ENCODE measurements around the gene RAPGEF3.

Gene RAPGEF3

DNA sequence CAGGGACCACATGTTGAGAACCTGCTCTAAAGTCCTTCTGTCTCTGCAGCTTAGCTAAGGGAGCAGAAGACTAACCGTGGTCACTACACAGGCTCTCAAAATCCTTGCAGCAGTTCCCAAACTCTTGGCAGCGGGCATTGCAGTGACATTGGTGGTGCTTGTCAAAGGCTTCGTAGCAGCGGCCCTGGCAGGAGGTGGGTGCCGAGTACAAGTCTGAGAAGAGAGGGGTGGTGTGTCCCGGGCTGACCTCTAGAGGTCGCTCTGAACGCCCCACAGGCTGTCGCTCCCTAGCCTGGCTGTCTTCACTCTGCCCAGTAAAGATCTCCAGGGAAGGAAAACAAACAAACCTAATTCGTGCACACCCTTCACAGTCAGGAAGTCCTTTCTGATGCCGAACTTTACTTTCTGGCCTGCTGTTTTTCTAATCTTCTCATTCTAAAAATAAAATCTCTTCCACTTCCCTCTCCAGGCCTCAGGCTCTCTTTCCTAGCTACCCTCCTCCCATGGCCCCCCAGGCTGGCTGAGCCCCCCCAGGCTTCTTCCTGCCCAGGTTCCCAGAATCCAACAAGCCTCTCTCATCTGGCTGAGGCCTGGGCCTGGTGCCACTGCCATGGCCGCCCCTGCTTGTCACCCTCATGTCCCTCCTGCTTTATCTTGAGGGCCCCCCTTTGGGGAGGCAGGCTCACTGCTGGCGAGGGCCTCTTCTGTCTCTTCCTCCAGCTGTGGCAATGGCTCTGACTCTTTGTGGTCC is 41.1 kb downstream of the RAPGEF3 start:
- peak; percentile 29 for DNase-seq

DNA sequence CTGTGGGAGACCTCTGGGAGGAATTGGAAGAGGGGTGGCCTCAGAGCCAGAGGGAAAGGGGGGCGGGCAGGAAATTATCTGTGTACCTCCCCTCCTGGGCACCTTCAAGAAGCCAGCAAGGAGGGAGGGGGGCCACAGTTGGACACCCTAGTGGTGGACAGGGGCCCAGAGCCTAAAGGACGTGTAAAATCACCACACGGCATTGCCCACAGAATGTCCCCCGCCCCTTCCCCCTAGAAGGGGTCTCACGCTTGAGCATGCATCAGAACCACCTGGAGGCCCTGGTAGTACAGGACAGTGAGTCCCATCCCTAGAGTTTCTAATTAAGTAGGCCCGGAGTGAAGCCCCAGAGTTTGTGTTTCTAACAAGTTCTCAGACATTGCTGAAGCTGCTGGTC is 41.6 kb downstream of the RAPGEF3 start:
- DNase-seq, result no peak

DNA sequence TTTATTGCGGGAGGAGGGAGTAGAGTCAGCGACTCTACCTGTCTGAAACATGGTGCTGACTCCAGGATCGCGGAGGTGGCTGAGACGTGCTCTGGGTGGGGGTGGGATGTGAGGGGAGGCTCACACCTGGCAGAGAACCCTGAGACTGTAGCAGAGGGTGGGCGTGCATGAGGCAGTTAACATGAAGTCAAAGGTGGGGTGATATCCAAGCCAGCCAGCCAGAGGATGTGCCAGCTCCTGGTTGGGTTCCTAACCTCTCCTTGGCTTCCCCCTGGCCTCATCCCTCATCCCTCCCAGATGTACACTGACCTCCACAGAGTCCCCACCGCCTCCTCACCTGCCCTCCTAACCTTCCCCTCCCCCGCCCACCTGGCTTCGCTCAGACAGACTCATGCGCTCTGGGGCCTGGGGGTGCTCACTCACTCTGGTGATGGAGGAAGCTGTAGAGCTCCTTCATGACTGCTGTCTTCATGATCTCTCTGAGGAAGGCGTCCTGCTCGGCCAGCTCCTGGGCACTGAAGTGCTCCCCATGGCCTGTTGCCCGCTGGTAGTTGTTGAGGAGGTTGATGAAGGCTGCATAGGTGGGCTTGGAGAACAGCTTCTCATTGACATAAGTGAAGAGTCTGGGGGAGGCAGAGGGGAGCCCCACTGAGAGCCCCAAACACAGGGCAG is 42.7 kb downstream of the RAPGEF3 start:
- DNase-seq, result no peak

DNA sequence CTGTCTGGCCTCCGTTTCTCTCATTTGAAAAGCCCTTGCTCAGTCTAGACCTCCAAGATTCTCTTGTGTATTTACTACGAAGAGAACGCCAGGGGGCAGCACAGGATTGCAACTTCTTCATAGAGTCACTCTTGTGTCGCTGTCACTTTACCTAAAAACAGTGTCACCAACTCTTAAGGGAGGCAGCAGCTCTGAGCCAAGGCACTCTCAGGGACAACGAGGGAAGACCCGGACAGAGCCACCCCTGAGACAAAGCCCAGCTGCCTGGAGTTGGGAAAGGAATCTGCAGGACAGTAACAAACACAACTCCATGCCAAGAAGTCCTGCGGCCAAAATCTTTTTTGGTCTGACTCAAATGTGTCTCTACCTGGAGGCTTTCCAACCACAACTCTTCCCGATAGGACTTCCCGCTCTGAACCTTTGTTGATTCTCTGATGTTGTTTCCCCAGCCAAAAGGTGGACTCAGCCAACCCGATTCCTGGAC is 43.2 kb downstream of the RAPGEF3 start:
- DNase-seq, result peak; percentile 73

DNA sequence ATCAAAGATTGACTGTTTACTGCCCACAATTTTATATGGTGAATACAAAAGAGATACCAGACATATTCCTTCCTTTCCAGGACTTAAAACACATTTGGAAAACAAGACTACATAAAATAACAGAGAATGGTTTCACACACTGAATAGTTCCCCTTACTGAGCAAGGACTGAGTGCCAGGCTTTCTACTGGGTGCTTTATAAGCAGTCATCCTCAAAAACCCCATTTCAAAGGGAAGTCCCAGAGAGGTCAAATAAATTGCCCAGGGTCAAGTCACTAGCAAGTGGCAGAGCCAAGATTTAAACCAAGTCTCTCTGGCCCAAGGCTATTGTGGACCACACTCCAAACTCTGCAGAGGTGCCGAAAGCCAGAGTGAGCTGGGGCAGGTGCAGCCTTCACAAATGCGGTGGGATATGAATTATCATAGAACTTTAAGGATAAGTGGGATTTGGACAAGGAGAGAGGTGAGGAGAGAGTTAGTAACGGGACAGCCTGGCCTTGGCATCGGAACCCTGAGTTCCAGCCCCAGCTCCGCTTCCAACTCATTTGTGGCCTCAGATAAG is 43.8 kb downstream of the RAPGEF3 start:
- DNase-seq, result no peak

DNA sequence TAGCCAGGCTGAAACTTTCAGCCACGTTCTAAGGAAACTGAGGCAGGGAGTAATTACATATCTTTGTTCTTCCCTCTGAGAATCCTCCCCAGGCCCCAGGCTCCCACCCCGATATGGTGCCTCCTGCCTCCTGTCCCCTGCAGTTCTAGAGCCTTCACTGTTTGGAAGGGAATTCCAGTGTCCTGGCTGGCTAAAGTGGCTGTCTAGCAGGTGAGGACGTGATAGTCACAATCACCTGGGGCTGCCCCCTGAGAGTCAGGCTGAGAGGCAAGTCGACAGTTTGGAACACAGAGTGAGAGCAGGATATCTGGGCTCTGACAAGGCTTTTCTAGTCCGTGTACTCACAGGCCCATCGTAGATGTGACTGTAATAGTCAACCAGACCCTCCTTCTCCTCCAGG is 46.5 kb downstream of the RAPGEF3 start:
- DNase-seq, result no peak

DNA sequence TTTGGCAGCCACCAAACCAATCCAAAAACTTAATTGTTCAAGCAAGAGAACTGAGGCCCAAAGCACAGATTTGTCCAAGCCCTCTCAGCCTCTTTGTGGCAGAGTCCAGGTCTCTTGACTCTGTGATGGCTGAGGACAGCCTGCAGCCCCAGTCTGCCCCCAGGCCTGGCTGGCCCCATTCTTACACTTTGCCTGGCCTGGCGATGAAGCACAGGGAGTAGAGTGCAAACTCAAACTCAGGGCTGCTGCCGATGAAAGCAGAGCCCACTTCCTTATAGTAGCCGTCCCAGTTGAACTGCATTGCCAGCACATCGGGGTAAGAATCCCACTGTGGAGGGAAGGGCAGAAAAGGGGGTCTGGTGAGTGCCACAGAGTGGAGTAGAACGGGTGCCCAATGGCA is 47.2 kb downstream of the RAPGEF3 start:
- no peak for DNase-seq

DNA sequence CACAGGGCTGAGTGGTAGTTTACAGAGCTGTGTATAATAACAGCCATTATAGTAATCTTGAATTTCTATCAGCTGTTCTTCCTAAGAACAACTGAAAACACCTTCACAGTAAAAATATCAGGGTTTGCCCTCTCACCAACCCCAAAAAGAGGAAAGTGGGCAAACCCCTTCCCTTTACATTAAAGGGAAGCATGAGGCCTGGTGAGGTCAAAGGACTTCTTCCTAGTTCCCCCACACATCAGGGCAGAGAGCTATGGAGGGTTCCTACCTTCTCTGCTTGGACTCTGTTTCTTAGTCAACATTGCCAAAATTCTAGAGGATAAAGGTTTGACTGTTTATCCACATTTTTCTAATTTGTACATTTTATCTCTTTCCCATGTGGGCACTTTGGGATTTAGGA is 48.4 kb downstream of the RAPGEF3 start:
- no peak for DNase-seq

DNA sequence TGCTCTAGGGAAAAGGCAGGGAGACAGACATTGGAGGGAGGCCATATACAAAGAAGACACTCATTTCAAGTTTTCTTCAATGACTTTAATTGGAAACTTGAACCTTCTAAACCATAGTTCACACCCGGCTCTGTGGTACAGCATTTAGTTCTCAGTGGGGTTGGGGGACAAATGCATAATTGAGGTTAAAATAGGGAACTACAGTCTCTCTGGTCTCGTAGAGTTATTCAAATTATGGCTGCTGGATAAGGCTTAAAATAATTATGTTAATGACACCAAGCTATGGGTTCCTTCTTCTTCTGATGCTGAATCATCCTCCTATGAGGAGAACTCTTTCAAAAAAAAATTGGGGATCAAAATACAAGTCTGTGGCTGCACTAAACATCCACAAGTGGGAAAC is 49.0 kb downstream of the RAPGEF3 start:
- DNase-seq, result no peak

DNA sequence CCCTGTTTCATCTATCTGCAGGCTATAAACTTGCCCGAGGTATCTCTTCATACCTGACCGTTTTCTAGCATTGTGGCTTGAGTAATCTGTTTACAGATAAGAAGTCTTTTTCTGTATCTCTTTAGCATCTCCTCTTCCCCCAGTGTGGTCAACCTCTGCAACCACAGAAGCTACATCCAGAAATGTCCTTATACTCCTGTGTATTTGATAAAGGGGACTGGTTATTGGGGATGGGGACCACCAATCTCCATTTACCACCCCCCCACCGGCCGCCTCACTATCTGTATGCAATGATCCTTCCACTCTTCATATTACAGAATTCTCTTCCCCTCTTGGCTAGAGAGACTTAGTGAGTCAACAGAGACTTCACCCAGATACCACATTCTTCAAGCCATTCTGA is 49.4 kb downstream of the RAPGEF3 start:
- no peak for DNase-seq

DNA sequence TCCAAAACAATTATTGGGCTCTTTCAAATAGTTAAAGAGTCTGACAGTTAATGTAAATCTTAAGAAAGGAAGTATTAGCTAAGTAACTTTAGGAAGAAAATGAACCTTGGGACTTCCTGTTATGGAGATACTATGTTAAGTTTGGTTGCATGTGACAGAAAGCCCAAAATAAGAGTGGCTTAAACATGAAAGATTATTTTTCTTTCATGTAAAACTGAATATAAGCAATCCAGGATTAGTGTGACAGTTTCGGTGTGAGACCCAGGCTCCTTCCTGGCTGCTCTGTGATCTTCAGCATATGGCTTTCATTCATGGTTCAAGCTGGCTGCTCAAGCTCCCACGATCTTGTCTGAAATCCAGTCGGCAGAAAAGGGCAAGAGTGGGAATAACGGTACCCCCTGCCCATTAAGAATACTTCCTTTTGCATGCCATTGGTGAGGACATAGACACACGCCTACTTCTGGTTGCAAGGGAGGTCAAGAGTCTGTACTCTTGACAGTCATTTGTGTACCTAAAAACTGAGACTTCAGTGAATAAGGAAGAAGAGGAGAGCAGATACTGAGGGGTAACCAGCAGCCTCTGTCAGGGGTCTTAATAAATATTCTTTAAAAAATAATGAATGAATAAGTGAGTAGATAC is 50.7 kb downstream of the RAPGEF3 start:
- DNase-seq, result no peak

DNA sequence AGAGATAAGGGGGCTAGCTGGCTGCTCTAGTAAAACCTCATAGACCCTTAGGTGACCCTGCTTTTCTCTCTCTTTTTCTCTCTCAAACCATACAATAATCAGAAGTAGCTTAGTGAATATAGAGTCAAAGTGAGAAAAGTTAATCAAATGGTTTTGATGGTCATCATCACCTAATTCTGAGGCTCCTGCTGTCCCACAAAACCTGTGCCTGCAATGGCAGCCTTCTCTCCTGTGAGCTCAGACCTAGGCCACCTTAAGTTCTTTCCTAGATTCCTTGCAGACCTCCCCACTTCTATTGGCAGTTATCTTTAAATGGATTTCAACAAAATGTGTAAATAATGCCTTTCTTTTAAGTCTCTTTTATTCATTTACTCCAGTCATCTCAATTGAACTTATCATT is 51.3 kb downstream of the RAPGEF3 start:
- DNase-seq, result no peak

DNA sequence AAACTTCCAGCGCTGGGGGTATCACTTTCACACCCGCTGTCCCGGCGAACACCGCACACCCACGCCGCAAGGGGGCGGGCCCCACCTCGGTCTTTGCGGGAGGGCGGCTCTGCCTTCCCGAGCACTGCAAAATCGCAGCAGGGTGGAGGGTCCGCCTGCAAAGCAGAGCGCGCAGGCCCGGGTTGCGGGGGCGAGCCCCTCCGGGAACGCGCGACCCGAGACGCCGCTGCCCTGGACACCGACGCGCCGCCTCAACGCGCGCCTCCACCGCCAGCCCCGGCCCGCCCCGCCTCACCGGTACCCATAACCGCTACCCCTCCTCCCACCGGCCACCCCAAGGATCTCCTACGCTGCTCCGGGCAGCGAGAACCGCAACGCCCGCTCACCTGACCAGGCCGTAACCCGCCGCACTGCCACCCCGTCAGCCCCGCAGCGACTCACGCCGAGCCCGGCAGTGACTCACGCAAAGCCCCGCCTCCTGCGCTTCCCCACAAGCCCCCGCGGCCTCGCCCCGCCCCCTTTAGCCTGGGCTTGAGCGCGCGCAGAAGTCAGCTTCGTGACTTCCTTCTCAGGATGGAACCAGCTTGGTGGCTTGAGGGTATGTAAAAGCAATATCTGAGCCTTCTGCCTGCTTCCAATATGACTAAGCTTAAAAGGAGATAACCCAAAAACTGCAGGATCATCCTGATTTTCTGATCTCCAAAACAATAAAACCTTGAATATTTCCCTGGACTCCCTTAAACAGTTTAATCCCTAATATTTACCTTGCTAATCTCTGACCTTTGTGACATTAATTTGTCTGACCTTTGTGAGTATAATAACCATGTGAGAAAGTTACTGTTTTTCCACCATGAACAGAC is 52.9 kb downstream of the RAPGEF3 start, which contains the start of gene RPAP3:
TSS of gene RPAP3 (minus strand) at position 465 of the 860 bp plus-strand sequence. CDS start 3,190 bp downstream, outside the sequence.
- peak; percentile 97 for DNase-seq

DNA sequence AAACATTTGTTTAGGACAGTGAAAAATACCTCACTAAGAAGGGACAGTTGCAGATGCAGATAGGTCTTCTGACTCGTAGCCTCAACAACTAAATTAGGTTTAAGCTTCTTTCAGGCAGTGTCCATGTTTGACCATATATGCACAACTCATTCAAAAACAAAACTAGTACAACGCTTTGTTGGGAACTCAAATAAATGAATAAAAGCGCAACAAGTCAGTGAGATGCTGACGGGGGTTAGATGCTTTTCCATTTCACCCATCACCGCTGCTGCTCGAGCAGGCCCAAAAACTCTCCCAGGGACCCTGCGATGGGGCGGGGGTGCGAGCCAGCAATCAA is 53.5 kb downstream of the RAPGEF3 start:
- DNase-seq, result no peak

DNA sequence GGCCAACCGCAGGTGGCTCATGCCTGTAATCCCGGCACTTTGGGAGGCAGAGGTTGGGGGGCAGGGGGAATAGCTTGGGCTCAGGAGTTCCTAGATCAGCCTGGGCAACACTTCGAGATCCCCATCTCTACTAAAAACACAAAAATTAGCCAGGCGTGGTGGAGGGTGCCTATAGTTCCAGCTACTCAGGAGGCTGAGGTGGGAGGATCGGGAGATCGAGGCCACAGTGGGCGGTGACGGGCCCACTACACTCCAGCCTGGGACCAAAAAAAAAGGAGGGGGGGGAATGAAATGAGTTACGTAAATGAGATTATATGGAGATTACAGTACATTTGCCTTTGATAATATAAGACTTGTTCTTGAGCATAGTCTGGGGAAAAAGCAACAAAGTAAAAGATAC is 54.0 kb downstream of the RAPGEF3 start:
- no peak for DNase-seq

DNA sequence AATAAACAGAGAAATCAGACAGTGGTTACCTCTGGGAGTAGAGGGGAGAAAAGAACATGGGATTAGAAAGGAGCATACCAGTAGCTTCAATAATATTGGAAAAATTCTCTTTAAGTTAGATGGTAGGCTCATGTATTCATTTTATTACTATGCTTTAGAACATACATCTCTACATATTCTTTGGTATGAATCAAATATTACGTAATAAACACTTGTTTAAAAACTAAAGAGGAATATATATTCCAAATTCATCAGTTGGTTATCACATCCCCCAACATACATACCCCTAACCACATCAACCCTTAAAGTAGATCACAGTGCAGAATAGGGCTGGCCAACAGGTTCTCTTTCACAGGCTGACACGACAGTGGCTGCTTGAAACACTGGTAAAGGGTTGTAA is 58.4 kb downstream of the RAPGEF3 start:
- DNase-seq, result no peak

DNA sequence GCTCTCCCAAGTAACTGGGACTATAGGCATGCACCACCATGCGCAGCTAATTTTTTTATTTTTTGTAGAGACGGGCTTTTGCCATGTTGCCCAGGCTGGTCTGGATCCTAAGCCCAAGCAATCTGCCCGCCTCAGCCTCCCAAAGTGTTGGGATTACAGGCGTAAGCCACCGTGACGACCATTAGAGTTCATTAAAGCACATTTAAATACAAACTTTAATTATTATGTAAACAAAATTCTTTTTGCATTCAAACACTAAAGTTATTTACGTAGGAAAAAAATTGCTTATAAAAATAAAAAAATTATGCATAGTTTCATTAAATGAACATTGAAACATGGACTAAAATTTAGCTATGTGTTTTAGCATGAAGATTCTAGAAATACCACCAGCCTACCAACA is 60.0 kb downstream of the RAPGEF3 start:
- DNase-seq, result no peak

DNA sequence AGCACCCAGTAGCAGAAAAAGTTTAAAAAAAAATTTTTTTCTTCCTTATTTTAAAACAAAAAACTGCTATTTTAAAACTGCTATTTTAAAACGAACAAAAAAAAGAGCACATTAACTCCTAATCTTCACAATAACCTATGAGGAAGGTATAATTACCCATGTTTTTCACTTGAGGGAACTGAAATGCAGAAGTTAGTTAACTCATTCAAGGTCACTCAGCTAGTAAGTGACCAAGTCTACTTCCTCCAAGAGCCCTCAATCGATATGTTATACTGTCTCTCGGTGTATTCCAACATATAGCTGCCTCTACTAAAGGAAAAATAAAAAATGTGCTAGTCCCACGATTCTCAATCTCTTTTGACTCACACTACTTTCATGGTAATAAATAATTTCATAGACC is 60.6 kb downstream of the RAPGEF3 start:
- no peak for DNase-seq

DNA sequence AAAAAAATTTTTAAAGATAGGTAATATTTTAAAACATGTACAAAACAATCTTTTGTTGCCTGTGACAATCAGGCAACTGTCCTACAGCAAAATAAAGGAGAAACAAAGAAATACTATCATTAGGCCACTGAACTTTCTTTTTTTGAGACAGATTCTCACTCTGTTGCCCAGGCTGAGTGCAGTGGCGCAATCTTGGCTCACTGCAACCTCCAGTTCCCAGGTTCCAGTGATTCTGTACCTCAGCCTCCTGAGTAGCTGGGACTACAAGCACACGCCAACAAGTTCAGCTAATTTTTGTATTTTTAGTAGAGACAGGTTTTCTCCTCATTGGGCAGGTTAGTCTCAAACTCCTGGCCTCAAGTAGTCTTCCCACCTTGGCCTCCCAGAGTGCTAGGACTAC is 69.5 kb downstream of the RAPGEF3 start:
- DNase-seq, result no peak

DNA sequence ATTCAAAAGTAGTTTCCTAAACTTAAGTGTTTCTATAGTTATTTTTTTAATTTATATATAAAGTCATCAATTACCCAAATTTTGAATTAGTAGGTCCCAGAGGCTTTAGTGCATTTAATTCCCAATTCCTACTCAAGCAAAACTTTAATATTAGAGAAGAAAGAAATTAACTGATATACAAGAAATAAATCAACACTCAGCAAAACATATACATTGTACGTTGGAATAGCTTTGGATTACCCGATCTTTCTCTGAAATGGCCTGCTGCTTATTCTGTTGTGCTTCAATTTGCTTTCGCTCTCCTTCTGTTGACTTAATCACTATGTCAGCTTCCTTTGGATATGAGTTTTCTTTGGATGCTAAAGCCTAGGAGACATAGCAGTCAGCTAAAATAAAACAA is 71.0 kb downstream of the RAPGEF3 start:
- DNase-seq, result no peak

DNA sequence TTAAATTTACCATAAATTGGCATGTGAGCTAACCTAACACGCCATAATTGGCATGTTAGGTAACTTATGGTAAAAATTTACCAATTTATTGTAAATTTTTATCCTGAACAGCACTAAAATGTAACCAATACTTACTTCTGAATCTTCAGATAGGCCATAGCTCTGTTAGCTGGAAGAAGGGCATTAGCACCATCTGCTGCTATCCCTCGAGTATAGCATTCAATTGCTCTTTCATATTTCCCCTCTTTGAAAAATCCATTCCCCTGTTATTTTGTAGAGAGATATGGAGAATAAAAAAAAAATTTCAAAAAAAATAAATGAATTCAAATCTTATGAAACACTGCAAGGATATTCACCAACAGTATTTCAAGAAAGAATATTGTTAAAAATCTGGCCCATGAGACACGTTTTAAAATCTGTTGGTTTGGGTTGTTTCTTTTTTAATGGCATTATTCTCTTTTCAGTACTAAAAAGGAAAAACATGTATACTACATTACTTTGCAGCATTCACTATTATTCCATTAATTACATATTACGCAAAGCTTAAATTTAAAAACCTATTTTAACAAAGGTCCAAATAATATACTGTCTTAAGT is 71.9 kb downstream of the RAPGEF3 start:
- no peak for DNase-seq

Data from T-helper 9 cell (primary cell).